GM12891 (cell line): ENCODE data around the gene PTPRF.

Source experiments
- PAX5 ChIP-seq: IDR thresholded peaks from 2 replicates; pipeline ENCODE4 v1.6.1; 2011; ENCODE audit warnings: low read length, moderate library complexity, mild to moderate bottlenecking; ENCODE audit not compliant: insufficient read depth, severe bottlenecking
- POLR2A ChIP-seq: IDR thresholded peaks from 2 replicates; pipeline ENCODE4 v1.6.1; 2011; ENCODE audit warnings: low read depth, low read length, control low read depth
- POLR2AphosphoS5 ChIP-seq: IDR thresholded peaks from 2 replicates; pipeline ENCODE4 v1.6.1; 2011; ENCODE audit warnings: low read depth, low read length, control low read depth
- POU2F2 ChIP-seq: IDR thresholded peaks from 2 replicates; pipeline ENCODE4 v1.6.1; 2011; ENCODE audit warnings: low read depth, mild to moderate bottlenecking, control low read depth, low read length, moderate library complexity
- SPI1 ChIP-seq: IDR thresholded peaks from 2 replicates; pipeline ENCODE4 v1.6.1; 2011; ENCODE audit warnings: low read depth, low read length, control low read depth
- TAF1 ChIP-seq: IDR thresholded peaks from 2 replicates; pipeline ENCODE4 v1.6.1; 2011; ENCODE audit warnings: low read depth, low read length, control low read depth

DNA sequence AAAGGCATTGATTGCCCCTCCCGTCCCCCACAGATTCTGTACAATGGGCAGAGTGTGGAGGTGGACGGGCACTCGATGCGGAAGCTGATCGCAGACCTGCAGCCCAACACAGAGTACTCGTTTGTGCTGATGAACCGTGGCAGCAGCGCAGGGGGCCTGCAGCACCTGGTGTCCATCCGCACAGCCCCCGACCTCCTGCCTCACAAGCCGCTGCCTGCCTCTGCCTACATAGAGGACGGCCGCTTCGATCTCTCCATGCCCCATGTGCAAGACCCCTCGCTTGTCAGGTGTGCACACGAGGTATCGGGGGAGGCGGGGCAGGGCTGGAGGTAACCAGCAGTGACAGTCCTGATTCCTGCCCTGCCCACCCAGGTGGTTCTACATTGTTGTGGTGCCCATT is 74.5 kb downstream of the PTPRF start:
- TF ChIP-seq POLR2A = no peak
- no peak for TF ChIP-seq POLR2AphosphoS5
- no peak for TF ChIP-seq SPI1
- no peak for TF ChIP-seq TAF1
- TF ChIP-seq POU2F2 = no peak
- no peak for TF ChIP-seq PAX5
